Right forelimb (tissue), 1 donor: ENCODE results near the gene FBXL2.
"Not testable (repeated sequence)": the region's sequence is repeated elsewhere in the genome, so short reads cannot be mapped to it uniquely, and the experiment has no call there.

Experiments used
- DNase-seq: peaks from one replicate; pipeline ENCODE4 v3.0.0-alpha.2; 2018

The FBXL2 gene

DNA sequence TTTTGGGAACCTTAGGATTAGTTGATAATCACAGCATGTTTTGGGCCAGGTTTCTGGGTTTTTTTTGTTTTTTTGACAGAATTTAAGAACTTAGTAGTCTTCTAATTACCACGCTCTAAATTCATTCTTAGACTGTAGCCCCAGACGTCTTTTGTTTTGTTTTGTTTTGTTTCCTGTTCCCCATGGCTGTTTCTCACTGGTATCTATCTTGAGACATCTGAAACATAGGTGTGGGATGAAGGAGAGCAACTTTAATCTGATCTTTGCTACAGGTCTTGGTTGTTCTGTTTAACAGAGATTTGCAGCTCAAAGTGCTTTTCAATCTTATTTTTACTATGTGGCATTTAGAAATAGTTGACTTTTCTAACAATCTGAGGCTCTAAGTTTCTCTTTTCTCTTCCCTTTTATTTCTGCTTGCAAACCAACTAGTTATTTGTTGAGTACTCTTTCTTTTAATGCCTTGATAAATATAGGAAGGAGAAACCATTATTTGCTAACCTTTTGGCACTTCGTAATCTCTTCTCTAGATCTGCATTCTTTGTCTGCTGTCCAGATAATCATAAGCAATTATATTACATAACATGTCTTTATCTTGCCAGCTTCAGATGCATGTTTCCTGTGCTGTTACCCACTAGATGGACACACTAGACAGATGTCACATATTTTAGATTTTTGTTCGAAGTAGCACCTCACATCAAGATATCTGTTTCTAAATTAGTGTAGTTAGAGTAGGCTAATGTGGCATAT is 40.9 kb downstream of the FBXL2 start:
- DNase-seq = no peak

DNA sequence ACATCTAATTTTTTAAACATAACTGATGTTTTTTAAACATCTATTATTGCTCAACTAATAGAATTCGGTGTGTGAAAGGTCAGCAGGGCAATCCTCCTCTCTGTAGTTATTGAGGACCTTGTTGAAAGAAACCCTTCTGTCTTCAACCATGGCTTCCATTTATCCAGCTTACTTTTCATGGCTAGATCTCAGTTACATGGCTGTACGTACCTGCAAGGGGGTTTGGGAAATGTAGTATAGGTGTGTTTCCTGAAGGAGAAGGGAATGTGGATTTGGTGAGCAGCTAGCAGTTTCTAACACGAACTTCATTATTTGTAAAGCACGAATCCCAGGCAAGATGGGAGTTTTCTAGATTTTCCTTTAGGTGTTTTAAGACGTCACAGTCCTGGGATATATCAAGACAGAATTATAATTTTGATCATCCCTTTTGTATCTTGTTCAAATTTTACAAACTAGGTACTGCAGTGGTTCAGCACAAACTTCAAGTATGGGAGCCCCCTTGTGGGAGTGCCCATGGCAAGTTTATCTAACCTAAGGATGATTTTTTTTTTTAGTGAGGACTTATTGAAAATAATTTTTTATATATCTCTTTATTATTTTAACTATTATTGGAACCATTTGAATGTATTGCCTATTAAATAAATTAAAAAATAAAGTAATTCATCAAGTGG is 41.6 kb downstream of the FBXL2 start:
- no peak for DNase-seq

GRCh38 chr3:33322412-33322811 is 45.2 kb downstream of the FBXL2 start:
- DNase-seq = no peak

- DNase-seq = no peak
Measured at GRCh38 chr3:33331414-33331813, 54.2 kb downstream of the FBXL2 start.

DNA sequence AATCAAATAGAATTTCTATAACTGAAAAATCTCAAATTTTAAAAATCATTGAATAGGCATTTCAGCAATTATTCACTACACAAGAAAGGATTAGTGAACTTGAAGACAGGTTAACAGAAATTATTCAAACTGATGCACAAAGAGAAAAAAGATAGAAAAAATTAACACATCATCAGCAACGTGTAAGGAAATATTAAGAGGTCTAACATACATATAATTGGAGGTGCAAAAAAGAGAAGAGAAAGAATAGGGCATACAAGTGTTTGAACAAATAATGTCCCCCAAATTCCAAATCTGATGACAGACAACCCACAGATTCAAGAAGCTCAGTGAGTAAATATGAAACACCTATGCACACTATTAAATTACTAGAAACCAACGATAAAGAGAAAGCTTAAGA is 57.1 kb downstream of the FBXL2 start:
- no peak for DNase-seq

DNA sequence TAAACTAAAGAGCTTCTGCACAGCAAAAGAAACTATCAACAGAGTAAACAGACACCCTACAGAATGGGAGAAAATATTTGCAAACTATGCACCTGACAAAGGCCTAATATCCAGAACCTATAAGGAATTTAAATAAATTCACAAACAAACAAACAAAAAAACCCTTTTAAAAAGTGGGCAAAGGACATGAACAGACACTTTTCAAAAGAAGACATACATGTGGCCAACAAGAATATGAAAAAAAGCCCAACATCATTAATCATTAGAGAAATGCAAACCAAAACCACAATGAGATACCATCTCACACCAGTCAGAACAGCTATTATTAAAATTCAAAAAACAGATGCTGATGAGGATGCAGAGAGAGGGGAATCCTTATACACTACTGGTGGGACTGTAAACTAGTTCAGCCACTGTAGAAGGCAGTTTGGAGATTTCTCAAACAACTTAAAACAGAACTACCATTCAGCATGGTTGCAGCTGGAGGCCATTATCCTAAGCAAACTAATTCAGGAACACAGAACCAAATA is 61.8 kb downstream of the FBXL2 start:
- DNase-seq = not testable (repeated sequence)

DNA sequence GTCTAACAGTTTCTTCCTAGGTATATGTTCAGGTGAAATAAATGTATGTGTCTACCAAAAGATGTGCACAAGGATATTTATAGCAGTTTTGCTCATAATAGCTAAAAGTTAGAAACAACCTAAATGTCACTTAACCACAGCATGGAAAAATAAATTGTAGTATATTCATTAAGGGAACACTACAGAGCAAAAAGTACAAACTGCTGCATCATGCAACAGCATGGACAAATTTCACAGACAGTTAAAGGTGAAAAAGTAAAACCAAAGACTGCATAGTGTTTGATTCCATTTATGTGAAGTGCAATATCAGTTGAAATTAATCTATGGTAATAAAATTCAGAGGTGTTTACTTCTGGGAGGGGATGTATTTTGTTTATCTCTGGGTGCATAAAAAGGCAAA is 62.5 kb downstream of the FBXL2 start:
- DNase-seq = no peak

- no peak for DNase-seq
Measured at GRCh38 chr3:33355611-33356010, 78.4 kb downstream of the FBXL2 start.

GRCh38 chr3:33358172-33358781 is 81.0 kb downstream of the FBXL2 start:
- no peak for DNase-seq

DNA sequence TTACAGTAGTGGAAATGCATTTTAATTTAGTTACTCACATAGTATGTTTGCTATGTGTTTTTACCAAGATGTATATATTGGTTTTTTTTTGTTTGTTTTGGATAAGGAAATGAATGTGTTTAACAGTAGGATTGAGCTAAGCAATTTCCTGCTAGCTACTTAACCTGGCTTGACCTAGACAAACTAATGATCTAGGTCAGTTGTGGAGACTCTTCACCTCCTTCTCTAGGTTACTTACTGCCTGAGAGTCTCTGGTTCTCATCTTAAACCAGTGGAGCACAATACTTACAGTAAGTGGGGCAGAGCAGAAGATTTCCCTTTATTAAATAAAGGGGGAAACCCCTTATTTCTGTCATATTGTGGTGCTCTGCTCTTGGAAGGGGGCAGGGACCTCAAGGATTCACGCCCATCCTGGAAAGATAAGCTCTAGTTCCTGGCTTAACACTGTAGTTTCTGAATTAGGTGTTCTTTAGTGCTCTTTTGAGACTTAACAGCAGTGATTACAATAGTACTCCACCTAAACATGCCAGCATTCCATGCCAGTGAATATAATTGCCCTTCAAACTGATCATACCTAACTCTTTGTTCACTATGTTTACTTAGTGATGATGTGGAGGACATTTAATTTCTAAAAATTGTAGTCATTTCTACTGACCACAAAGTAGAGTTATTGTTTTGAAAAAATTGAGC is 83.0 kb downstream of the FBXL2 start:
- DNase-seq = no peak

DNA sequence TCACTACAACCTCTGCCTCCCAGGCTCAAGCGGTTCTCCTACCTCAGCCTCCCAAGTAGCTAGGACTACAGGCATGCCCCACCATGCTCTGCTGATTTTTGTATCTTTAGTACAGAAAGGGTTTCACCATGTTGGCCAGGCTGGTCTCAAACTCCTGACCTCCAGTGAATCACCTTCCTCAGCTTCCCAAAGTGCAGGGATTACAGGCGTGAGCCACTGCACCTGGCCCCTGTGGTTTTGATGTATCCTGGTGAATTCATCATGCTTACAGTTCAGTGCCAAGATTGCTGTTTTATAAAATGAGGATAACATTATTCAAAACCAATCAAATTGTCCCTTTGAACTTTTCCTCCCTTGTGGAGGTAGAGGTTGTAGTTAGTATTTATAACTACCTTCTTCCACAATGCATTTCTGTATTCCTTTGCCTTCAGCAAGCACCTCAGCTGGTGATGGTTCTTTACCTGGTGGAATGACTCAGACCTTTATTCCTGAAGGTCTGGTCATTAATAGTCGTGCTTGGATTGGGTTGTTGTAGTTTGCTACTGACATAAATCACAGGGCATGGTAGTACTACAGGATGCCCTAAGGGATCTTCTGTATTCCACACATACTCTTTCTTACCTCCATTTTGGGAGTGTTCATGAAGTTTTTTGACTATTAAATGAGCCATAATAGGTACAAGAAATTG is 86.0 kb downstream of the FBXL2 start:
- no peak for DNase-seq

DNA sequence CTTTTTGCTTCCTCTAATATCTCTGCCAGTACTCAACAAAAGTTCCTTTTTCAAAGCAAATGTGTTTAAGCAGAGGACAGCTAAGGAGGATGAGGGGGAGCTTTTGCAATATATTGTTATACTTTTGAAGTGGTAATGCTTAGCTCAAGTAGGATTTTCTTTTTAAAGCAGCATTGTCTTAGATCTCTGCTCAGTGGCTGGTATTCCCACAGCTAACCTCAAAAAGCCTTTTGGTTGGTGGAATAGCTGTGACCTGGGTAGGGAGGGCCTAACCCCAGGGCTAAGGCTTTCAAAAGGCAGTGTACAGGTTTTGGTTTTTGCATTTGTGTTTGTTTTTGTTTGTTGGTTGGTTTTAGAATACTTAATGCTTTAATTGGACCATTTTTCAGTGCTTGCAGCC is 86.8 kb downstream of the FBXL2 start:
- DNase-seq = no peak

GRCh38 chr3:33364531-33365128 is 87.4 kb downstream of the FBXL2 start:
- DNase-seq = no peak

DNA sequence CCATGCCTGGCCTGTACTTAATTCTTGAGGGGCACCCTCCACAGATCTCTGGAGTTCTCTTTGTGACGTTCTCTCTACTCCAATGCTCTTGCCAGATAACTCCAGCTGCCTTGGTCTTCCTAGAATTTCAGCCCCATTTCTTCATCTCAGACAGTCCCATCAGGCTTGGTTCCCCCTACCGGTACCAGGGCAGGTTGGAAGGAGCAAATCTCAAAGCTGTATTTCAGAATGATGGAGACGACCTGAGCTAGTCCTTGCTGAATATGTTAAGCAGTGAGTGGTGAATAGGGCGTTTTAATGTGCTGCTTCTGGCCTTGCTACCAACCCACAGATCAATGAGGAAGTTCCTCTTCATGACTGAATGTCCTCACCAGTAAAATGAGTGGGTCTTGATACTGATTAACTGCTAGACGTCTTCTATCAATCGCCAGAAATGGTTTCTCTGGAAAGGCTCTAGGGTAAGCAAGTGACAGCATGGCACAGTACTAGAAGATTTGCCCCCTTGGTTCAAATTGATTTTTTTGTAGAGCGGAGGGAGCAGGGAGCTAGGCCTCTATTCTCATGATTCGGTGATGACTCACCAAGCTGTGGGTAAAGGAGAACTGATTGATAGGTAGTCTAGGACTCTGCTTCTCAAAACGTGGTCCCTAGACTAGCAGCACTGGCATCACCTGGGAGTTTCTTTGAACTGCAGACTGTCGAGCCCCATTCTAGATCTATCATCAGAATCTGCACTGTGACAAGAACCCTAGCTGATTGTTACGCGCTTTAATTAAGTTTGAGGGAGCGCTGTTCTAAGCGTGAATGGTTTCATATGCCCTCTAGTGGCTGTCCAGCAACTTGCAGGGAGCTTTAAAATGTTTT is 95.2 kb downstream of the FBXL2 start:
- peak; percentile 63 for DNase-seq

GRCh38 chr3:33373082-33373437 is 95.8 kb downstream of the FBXL2 start:
- DNase-seq = no peak

DNA sequence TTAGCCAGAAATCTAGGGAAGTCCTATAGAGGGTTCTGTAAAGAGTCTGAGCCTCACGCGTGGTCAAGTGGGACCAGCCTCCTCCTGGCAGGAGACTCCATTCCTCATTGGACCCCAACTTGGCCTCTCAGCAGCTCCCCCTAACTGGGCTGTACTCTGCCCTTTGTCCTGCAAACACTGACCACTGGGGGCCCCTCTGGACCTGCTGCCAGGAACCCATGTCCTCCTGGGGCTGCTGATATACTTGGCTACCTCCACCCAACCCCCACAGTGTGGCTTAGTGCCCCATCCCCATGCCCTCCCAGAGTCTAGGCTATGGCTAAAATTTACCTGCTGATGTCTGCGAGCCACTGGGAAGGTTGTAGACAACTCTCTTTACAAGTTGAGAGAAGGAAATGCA is 100.2 kb downstream of the FBXL2 start:
- DNase-seq = no peak

DNA sequence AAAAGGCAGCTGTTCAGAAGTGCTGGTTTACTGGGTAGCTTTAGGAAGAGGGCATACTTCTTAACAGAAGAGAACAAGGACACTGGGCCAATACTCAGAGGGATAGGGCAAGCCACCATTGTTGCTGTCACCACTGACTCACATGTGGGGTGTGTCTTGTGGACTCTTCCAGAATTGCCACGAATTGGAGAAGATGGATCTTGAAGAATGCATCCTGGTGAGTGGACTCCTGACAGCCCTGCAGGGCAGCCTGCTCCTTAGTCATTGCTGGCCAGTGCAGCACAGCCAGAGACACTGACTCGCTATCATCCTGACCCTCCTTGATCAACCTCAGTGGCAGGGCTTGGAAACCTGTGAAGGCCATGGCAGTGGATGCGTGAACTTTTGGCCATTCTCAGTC is 100.7 kb downstream of the FBXL2 start:
- no peak for DNase-seq

- no peak for DNase-seq
Measured at GRCh38 chr3:33380653-33381052, 103.4 kb downstream of the FBXL2 start.

GRCh38 chr3:33383951-33384350 is 106.7 kb downstream of the FBXL2 start:
- no peak for DNase-seq

DNA sequence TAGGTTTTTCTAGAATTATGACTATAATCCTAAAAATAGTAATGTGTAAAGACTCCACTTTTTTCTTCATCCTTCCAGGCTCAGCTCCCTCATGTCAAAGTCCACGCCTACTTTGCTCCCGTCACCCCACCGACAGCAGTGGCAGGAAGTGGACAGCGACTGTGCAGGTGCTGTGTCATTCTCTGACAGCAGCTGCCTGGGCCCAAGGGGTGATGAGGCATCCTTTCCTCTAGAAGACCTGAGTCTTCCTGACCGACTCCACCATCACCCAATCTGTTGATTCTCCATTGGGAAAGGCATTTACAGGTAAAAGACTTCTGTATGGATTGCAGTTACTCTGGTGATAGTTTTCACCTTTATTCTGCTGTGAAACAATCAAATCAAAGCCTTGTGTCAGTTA is 108.2 kb downstream of the FBXL2 start:
- DNase-seq = no peak

- DNase-seq = no peak
Measured at GRCh38 chr3:33386631-33387030, 109.4 kb downstream of the FBXL2 start.
